HepG2 (cell line): Measurements from ENCODE around the gene PRMT2. TPM values are rescaled to one million over a fixed set of nuclear protein-coding genes. Genes with fewer than 3 reads are reported as not detected.

Experiments
- CC2D1A ChIP-seq: sonication (generic); formaldehyde crosslinking; IDR thresholded peaks from 2 replicates; pipeline ENCODE4 v1.8.1; 2023; ENCODE audit warnings: mild to moderate bottlenecking, missing genetic modification reagents
- FOXK1 ChIP-seq: sonication (generic); formaldehyde crosslinking; IDR thresholded peaks from 2 replicates; pipeline ENCODE4 v1.4.0; 2020; ENCODE audit warnings: low read depth, missing genetic modification reagents, borderline replicate concordance
- FOXO1 ChIP-seq: sonication (generic); formaldehyde crosslinking; IDR thresholded peaks from 2 replicates; pipeline ENCODE4 v1.4.0; 2020; ENCODE audit warnings: missing genetic modification reagents
- HNRNPH1 ChIP-seq: fragments of 200-400 bp; formaldehyde crosslinking; optimal IDR thresholded peaks from 2 replicates; pipeline ENCODE3; 2017; ENCODE audit warnings: mild to moderate bottlenecking, low read depth, low read length
- KMT2B ChIP-seq: IDR thresholded peaks from 2 replicates; pipeline ENCODE4 v1.6.1; 2016; ENCODE audit warnings: missing genetic modification reagents, missing compliant biosample characterization
- NR2F1 ChIP-seq, 2 experiments: fragments of 450-650 bp in 1 of 2; formaldehyde crosslinking in 1 of 2; IDR thresholded peaks; 2 replicates each; pipeline versions ENCODE4 v1.5.0 to v1.6.1; 2016 to 2020; ENCODE audit warnings: mild to moderate bottlenecking in 1 of 2, missing compliant biosample characterization in 1 of 2, missing genetic modification reagents in 1 of 2, moderate library complexity in 1 of 2
- NR2F6 ChIP-seq, 2 experiments: IDR thresholded peaks; 2 replicates each; pipeline ENCODE4 v1.6.1; 2016; ENCODE audit warnings: antibody characterized with exemption in 1 of 2, mild to moderate bottlenecking in 1 of 2
- RAD51 ChIP-seq: fragments of 450-650 bp; IDR thresholded peaks from 2 replicates; pipeline ENCODE4 v1.6.1; 2016; ENCODE audit warnings: borderline replicate concordance
- RFXAP ChIP-seq: sonication (generic); formaldehyde crosslinking; IDR thresholded peaks from 2 replicates; pipeline ENCODE4 v1.4.0; 2020; ENCODE audit warnings: missing genetic modification reagents, borderline replicate concordance
- ZBTB21 ChIP-seq: sonication (generic); formaldehyde crosslinking; IDR thresholded peaks from 2 replicates; pipeline ENCODE4 v1.4.0; 2020; ENCODE audit warnings: missing genetic modification reagents
- ZNF274 ChIP-seq: sonication (generic); formaldehyde crosslinking; IDR thresholded peaks from 2 replicates; pipeline ENCODE4 v1.5.1; 2020; ENCODE audit warnings: mild to moderate bottlenecking, missing genetic modification reagents
- ZNF282 ChIP-seq: fragments of 450-650 bp; IDR thresholded peaks from 2 replicates; pipeline ENCODE4 v1.6.1; 2018; ENCODE audit not compliant: partially characterized antibody
- ZNF331 ChIP-seq: sonication (generic); formaldehyde crosslinking; IDR thresholded peaks from 2 replicates; pipeline ENCODE4 v1.4.0; 2020; ENCODE audit warnings: missing genetic modification reagents
- polyA plus RNA-seq, 8 experiments: library from polyadenylated mRNA; depleted of rRNA in 3 of 8; stranded (reverse) in 7 of 8; unstranded in 1 of 8; fragments of >200 nt; fragmentation: Illumina TruSeq in 4 of 8; extraction: Trizol in 4 of 8; gene quantifications; 2 replicates each; pipeline versions ENCODE4 v1.2.1 to v1.2.3, GENCODE V29; 2011 to 2016; ENCODE audit warnings: low read depth in 4 of 8, missing spikeins in 1 of 8, mixed read lengths in 1 of 8; ENCODE audit not compliant: insufficient read depth in 1 of 8
- total RNA-seq, 5 experiments: library from RNA; depleted of rRNA; stranded (reverse); fragments of >200 nt; fragmentation: Illumina TruSeq; extraction: Trizol; gene quantifications; 2 replicates each; pipeline ENCODE4 v1.2.3, GENCODE V29; 2016; ENCODE audit warnings: low read depth in 1 of 5
- TF ChIP-seq, protein P1 (sequence below): sonication (generic); formaldehyde crosslinking; IDR thresholded peaks from 2 replicates; pipeline ENCODE4 v1.4.0; 2020; ENCODE audit warnings: mild to moderate bottlenecking, missing genetic modification reagents
- TF ChIP-seq, protein P2 (sequence below): sonication (generic); formaldehyde crosslinking; IDR thresholded peaks from 2 replicates; pipeline ENCODE4 v1.4.0; 2020; ENCODE audit warnings: mild to moderate bottlenecking, missing genetic modification reagents
- TF ChIP-seq, protein P3 (sequence below): fragments of 450-650 bp; IDR thresholded peaks from 2 replicates; pipeline ENCODE4 v1.6.1; 2017; ENCODE audit warnings: mild to moderate bottlenecking
- TF ChIP-seq, protein P4 (sequence below): sonication (generic); formaldehyde crosslinking; IDR thresholded peaks from 2 replicates; pipeline ENCODE4 v1.9.0; 2021; ENCODE audit warnings: mild to moderate bottlenecking, missing genetic modification reagents

PRMT2 gene
- total and polyA plus RNA-seq, 2 of the 13 experiments (the other 11 are each of a cell fraction or from before 2014, with no cell fraction given), result 54.4 to 78.8 TPM

DNA sequence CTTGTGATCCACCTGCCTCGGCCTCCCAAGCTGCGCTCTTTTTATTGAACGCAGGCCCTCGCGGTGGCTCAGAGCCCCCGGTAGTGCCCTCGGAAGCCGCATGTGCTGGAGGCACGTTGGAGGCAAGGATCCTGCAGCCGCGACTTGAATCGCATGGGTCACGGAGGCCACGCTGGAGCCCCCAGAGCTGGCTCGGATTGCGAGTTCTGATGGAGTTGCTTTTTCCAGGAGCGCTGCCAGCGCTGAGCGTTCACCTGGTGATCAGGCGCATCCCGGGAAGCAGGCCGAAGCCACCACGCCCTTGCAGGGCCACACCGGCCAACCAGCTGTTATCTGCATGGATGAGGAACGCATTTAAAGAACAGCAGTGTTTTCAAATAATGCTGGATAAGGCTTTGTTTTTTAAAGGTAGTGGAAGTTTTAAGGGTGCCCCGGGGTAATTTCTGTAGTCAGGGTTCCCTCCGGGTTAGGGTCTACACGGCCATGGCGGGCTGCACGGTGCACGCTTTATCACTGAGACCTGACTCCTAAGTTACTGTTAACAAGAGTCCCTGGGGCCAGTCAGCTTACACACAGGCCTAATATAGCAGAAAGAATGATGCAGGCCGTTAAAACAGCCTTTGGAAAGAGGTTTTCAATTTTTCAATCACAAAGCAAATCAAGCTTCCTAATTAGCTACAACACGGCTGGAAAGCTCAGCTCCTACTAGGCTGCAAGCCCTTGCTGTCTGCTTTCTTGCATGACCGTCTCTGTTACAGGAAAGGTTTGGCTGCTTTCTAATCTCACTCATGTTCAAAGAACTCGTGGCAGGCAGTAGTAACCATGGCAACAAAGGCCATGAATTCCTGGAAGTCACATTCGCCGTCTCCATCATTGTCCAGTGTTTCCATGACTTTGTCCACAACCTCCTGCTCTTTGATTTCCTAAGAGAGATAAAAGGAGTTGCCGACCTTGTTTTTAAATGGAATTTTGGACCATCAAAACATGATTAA lies 36.6 kb upstream of the PRMT2 start (continued):
- TF ChIP-seq ZBTB21 (CRISPR knock-in tag) (no peak), ZNF274 (CRISPR knock-in tag) (no peak), RAD51 (no peak), CC2D1A (CRISPR knock-in tag) (no peak), HNRNPH1 (no peak), NR2F6 (IDR thresholded peaks at IDR 0.05) (no peak), NR2F6 (CRISPR knock-in tag; IDR thresholded peaks at IDR 0.05) (peak; percentile 42; the same call in 1 of the 2 replicates), ZNF282 (no peak), FOXK1 (CRISPR knock-in tag) (peak; percentile 63; the same call in 1 of the 2 replicates), ZNF331 (CRISPR knock-in tag) (peak; percentile 36; the same call in 1 of the 2 replicates), NR2F1 (CRISPR knock-in tag; IDR thresholded peaks at IDR 0.05) (no peak; a peak in 1 of 4 replicates), KMT2B (CRISPR knock-in tag) (no peak), FOXO1 (CRISPR knock-in tag) (no peak), RFXAP (CRISPR knock-in tag) (no peak)
- TF ChIP-seq, protein P1, sequence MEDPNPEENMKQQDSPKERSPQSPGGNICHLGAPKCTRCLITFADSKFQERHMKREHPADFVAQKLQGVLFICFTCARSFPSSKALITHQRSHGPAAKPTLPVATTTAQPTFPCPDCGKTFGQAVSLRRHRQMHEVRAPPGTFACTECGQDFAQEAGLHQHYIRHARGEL, result no peak
- TF ChIP-seq, protein P2, sequence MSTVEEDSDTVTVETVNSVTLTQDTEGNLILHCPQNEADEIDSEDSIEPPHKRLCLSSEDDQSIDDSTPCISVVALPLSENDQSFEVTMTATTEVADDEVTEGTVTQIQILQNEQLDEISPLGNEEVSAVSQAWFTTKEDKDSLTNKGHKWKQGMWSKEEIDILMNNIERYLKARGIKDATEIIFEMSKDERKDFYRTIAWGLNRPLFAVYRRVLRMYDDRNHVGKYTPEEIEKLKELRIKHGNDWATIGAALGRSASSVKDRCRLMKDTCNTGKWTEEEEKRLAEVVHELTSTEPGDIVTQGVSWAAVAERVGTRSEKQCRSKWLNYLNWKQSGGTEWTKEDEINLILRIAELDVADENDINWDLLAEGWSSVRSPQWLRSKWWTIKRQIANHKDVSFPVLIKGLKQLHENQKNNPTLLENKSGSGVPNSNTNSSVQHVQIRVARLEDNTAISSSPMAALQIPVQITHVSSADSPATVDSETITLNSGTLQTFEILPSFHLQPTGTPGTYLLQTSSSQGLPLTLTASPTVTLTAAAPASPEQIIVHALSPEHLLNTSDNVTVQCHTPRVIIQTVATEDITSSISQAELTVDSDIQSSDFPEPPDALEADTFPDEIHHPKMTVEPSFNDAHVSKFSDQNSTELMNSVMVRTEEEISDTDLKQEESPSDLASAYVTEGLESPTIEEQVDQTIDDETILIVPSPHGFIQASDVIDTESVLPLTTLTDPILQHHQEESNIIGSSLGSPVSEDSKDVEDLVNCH, result no peak
- TF ChIP-seq, protein P3, sequence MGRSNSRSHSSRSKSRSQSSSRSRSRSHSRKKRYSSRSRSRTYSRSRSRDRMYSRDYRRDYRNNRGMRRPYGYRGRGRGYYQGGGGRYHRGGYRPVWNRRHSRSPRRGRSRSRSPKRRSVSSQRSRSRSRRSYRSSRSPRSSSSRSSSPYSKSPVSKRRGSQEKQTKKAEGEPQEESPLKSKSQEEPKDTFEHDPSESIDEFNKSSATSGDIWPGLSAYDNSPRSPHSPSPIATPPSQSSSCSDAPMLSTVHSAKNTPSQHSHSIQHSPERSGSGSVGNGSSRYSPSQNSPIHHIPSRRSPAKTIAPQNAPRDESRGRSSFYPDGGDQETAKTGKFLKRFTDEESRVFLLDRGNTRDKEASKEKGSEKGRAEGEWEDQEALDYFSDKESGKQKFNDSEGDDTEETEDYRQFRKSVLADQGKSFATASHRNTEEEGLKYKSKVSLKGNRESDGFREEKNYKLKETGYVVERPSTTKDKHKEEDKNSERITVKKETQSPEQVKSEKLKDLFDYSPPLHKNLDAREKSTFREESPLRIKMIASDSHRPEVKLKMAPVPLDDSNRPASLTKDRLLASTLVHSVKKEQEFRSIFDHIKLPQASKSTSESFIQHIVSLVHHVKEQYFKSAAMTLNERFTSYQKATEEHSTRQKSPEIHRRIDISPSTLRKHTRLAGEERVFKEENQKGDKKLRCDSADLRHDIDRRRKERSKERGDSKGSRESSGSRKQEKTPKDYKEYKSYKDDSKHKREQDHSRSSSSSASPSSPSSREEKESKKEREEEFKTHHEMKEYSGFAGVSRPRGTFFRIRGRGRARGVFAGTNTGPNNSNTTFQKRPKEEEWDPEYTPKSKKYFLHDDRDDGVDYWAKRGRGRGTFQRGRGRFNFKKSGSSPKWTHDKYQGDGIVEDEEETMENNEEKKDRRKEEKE, result no peak
- TF ChIP-seq, protein P4, sequence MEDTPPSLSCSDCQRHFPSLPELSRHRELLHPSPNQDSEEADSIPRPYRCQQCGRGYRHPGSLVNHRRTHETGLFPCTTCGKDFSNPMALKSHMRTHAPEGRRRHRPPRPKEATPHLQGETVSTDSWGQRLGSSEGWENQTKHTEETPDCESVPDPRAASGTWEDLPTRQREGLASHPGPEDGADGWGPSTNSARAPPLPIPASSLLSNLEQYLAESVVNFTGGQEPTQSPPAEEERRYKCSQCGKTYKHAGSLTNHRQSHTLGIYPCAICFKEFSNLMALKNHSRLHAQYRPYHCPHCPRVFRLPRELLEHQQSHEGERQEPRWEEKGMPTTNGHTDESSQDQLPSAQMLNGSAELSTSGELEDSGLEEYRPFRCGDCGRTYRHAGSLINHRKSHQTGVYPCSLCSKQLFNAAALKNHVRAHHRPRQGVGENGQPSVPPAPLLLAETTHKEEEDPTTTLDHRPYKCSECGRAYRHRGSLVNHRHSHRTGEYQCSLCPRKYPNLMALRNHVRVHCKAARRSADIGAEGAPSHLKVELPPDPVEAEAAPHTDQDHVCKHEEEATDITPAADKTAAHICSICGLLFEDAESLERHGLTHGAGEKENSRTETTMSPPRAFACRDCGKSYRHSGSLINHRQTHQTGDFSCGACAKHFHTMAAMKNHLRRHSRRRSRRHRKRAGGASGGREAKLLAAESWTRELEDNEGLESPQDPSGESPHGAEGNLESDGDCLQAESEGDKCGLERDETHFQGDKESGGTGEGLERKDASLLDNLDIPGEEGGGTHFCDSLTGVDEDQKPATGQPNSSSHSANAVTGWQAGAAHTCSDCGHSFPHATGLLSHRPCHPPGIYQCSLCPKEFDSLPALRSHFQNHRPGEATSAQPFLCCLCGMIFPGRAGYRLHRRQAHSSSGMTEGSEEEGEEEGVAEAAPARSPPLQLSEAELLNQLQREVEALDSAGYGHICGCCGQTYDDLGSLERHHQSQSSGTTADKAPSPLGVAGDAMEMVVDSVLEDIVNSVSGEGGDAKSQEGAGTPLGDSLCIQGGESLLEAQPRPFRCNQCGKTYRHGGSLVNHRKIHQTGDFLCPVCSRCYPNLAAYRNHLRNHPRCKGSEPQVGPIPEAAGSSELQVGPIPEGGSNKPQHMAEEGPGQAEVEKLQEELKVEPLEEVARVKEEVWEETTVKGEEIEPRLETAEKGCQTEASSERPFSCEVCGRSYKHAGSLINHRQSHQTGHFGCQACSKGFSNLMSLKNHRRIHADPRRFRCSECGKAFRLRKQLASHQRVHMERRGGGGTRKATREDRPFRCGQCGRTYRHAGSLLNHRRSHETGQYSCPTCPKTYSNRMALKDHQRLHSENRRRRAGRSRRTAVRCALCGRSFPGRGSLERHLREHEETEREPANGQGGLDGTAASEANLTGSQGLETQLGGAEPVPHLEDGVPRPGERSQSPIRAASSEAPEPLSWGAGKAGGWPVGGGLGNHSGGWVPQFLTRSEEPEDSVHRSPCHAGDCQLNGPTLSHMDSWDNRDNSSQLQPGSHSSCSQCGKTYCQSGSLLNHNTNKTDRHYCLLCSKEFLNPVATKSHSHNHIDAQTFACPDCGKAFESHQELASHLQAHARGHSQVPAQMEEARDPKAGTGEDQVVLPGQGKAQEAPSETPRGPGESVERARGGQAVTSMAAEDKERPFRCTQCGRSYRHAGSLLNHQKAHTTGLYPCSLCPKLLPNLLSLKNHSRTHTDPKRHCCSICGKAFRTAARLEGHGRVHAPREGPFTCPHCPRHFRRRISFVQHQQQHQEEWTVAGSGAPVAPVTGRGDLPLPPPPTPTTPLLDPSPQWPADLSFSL (CRISPR knock-in tag), result no peak
